GM12801 (cell line): Measurements from ENCODE around the gene PRM1.

Experiments used
- TF ChIP-seq, protein P1 (sequence below): IDR thresholded peaks from one replicate; pipeline ENCODE4 v1.5.1; 2011; ENCODE audit warnings: control low read depth; ENCODE audit not compliant: insufficient read length; ENCODE audit errors: extremely low read depth

The PRM1 gene

DNA sequence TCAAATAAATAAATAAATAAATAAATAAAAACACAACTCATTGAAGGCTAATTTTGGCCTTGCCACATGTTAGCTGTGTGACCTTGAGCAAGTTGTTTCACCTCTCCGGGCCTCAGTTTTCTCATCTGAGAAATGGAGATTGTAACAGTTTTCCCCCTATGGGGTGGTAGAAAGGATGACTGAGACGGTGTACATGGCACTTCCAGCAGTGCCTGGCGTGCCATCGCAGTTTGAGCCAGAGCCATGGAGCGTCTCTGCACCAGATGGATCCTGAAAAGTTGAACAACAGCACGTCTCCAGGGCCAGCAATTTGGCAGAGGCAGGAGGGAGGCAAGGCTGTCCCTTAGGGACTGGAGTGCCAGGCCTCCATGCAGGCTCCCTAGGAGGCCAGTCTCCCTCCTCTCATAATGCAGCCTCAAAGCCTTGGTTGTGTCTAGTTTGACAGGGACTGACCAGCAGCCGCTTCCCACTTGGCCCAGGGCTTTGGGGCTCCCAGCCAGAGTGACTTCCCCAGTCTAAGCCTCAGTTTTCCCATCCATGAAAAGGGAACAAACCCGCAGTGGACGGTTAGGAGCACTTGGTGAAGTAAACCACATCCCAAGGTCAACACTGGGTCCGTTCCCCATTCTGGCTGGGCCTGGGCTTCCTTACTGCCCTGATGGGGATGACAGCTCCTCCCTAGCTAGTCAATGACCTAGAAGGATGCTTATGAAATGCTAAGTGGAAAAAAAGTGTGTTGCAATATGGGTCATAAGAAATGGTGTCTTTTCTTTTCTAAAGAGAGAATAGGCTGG is 44.5 kb downstream of the PRM1 start:
- TF ChIP-seq, protein P1, sequence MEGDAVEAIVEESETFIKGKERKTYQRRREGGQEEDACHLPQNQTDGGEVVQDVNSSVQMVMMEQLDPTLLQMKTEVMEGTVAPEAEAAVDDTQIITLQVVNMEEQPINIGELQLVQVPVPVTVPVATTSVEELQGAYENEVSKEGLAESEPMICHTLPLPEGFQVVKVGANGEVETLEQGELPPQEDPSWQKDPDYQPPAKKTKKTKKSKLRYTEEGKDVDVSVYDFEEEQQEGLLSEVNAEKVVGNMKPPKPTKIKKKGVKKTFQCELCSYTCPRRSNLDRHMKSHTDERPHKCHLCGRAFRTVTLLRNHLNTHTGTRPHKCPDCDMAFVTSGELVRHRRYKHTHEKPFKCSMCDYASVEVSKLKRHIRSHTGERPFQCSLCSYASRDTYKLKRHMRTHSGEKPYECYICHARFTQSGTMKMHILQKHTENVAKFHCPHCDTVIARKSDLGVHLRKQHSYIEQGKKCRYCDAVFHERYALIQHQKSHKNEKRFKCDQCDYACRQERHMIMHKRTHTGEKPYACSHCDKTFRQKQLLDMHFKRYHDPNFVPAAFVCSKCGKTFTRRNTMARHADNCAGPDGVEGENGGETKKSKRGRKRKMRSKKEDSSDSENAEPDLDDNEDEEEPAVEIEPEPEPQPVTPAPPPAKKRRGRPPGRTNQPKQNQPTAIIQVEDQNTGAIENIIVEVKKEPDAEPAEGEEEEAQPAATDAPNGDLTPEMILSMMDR: no peak

GRCh38 chr16:11235703-11235991 is 45.5 kb downstream of the PRM1 start:
- TF ChIP-seq, protein P1: no peak

GRCh38 chr16:11234884-11235702 is 46.0 kb downstream of the PRM1 start:
- TF ChIP-seq, protein P1: no peak

DNA sequence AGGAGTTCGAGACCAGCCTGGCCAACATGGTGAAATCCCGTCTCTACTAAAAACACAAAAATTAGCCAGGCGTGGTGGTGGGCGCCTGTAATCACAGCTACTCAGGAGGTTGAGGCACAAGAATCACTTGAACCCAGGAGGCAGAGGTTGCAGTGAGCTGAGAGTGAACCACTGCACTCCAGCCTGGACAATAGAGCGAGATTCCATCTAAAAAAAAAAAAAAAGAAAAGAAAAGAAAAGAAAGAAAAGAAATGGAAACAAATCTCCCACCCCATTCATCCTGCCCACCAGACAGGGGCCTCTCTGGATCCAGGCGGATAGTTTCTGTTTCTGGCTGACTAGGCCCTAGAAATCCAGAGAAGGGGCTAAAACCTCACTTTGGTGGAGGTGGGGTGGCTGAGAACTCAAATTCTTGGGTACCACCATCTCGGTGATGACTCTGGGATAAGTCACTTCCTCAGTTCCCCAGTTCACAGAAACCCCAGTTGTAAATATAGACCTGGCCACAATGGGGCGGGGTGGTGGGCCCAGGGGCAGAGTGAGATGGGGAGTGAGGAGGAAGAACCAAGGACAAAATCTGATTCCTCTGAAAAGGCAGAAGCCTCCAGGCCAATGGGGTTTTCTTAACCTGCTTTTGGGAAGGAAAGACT is 47.3 kb downstream of the PRM1 start:
- TF ChIP-seq, protein P1: no peak

DNA sequence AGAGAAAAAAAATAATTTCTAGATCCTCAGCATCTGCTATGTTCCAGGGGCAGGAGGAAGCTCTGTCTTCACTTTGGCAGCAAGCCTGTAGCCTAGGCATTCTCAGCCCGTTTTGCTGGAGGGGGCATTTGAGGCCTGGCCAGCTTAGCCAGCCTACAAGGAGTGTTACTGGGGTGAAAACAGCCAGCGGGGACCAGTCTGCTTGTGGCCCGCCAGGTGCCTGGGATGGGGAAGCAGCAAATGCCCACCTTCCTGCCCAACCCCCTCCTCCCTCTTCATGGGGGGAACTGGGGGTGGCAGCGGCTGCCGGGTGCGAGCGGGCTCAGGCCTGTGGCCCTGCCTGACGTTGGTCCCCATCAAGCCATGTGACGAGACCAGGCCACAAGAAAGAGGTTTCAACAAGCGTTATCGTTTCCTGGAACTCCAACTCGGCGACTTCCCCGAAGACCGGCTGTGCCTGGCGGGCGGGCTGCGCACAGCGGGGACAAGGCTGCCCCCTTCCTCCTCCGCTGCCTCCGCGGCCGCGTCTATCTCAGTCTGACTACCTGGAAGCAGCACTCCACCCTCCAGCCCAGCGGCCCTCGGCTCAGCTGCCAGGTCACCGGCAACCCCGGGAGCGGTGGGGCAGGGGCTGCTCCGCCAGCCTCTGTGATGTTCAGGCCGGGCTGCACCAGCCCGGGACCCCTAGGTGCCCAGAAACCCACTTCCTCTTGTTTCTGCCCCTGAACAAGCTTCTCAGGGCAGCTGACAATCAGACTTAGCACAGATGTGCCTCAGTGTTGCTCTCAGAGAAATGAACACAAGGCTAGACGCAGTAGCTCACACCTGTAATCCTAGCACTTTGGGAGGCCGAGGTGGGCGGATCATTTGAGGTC is 48.0 kb downstream of the PRM1 start:
- TF ChIP-seq, protein P1: no peak

DNA sequence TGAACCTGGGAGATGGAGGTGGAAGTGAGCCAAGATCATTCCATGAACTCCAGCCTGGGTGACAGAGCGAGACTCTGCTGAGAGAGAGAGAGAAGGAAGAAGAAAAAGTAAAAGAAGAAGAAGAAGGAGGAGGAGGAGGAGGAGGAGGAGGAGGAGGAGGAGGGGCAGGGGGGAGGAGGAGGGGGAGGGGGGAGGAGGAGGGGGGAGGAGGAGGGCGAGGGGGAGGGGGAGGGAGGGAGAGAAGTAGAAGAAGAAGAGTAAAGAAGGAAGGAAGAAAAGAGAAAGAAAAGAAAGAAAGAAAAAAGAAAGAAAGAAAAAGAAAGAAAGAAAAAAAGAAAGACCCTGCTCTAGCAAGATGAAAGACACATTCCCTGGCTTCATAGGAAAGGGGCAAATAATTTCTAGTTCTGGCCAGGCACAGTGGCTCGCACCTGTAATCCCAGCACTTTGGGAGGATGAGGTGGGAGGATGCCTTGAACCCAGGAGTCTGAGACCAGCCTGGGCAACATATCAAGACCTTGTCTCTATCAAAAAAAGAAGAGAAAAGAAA is 48.8 kb downstream of the PRM1 start:
- TF ChIP-seq, protein P1: no peak
